Measurements from ENCODE around the gene GHRL. TPM values are rescaled to one million over a fixed set of nuclear protein-coding genes. Genes with fewer than 3 reads are reported as not detected.

The GHRL gene
- total RNA-seq, 4 donors from 2014 or later = 0.80 TPM; not detected in 3

GRCh38 chr3:10285272-10286132 lies 7.2 kb downstream of the GHRL start:
- TF ChIP-seq POLR2AphosphoS5 (IDR thresholded peaks at IDR 0.05) = no peak
- no peak for TF ChIP-seq POLR2A (IDR thresholded peaks at IDR 0.05)
- no peak for TF ChIP-seq CTCF (IDR thresholded peaks at IDR 0.05)
- TF ChIP-seq EP300 (IDR thresholded peaks at IDR 0.05) = no peak
- Histone ChIP-seq H3K27me3 (no peaks in the 10 kb centered on the region), H3K4me3 (no peak overlapping the region), H3K36me3 (peaks cover 15% of the 10 kb centered on the region), H3K9me3 (no peaks in the 10 kb centered on the region), H3K4me1 (peaks cover 45% of the 10 kb centered on the region), H3K27ac (peak overlapping the region; percentile 18)
- peak in 1 of 2 donors; percentile 63 for DNase-seq (ENCODE audit: low spot score in 2 of 2)
- 68% methylated on average over 12 of the region's 12 CpGs for WGBS

- TF ChIP-seq CTCF (IDR thresholded peaks at IDR 0.05) (no peak), EP300 (IDR thresholded peaks at IDR 0.05) (no peak), POLR2AphosphoS5 (IDR thresholded peaks at IDR 0.05) (no peak), POLR2A (IDR thresholded peaks at IDR 0.05) (no peak)
- no peaks in the 10 kb centered on the region for H3K9me3 ChIP-seq
- 50% methylated on average over 7 of the region's 9 CpGs for WGBS
- H3K4me1 ChIP-seq = peaks cover 45% of the 10 kb centered on the region
- no peak for DNase-seq (ENCODE audit: low spot score in 2 of 2)
- no peaks in the 10 kb centered on the region for H3K27me3 ChIP-seq
- H3K36me3 ChIP-seq = peaks cover 25% of the 10 kb centered on the region
- H3K4me3 ChIP-seq = no peak overlapping the region
- H3K27ac ChIP-seq = no peak overlapping the region
Measured at GRCh38 chr3:10284496-10284895, 8.3 kb downstream of the GHRL start.

- H3K4me3 ChIP-seq = no peak overlapping the region
Measured at GRCh38 chr3:10283638-10284037, 9.1 kb downstream of the GHRL start.

GRCh38 chr3:10281951-10282350 lies 10.8 kb downstream of the GHRL start:
- 78% methylated on average over 5 of the region's 5 CpGs for WGBS
- Histone ChIP-seq H3K9me3 (no peaks in the 10 kb centered on the region), H3K4me3 (no peak overlapping the region), H3K36me3 (peaks cover 44% of the 10 kb centered on the region), H3K4me1 (peaks cover 40% of the 10 kb centered on the region), H3K27ac (no peak overlapping the region), H3K27me3 (no peaks in the 10 kb centered on the region)
- TF ChIP-seq CTCF (IDR thresholded peaks at IDR 0.05) (no peak), POLR2AphosphoS5 (IDR thresholded peaks at IDR 0.05) (no peak), POLR2A (IDR thresholded peaks at IDR 0.05) (no peak), EP300 (IDR thresholded peaks at IDR 0.05) (no peak)
- no peak for DNase-seq (ENCODE audit: low spot score in 2 of 2)

More at GRCh38 chr3:10283638-10284037, 9.1 kb downstream of the GHRL start:
- peaks cover 45% of the 10 kb centered on the region for H3K4me1 ChIP-seq
- peaks cover 29% of the 10 kb centered on the region for H3K36me3 ChIP-seq
- no peaks in the 10 kb centered on the region for H3K9me3 ChIP-seq
- no peaks in the 10 kb centered on the region for H3K27me3 ChIP-seq
- TF ChIP-seq POLR2AphosphoS5 (IDR thresholded peaks at IDR 0.05) (no peak), CTCF (IDR thresholded peaks at IDR 0.05) (no peak), EP300 (IDR thresholded peaks at IDR 0.05) (no peak), POLR2A (IDR thresholded peaks at IDR 0.05) (no peak)
- DNase-seq (ENCODE audit: low spot score in 2 of 2) = no peak
- H3K27ac ChIP-seq = no peak overlapping the region
- 57% methylated on average over 5 of the region's 5 CpGs for WGBS

DNA sequence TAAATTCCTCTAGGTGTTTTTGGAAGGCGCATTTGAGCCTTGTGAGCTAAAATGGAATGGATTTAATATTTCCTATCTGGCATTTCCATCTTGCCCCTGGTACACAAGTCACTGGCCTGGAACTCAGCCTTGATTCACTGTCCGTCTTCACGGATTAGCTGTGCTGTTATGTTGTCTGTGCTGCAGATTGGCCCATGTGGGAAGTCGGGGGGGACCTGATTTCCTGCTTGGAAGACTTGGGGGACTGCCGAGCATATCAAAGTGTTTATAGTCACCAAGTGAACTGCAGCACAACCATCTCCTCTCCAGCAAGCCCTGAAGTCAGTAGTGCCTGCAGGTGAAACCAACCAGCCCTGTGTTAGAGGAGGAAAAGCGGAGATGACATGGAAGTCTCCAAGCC lies 12.2 kb downstream of the GHRL start:
- Histone ChIP-seq H3K4me1 (peaks cover 27% of the 10 kb centered on the region), H3K27me3 (no peaks in the 10 kb centered on the region), H3K36me3 (peaks cover 49% of the 10 kb centered on the region), H3K4me3 (no peak overlapping the region), H3K9me3 (no peaks in the 10 kb centered on the region), H3K27ac (no peak overlapping the region)
- DNase-seq (ENCODE audit: low spot score in 2 of 2) = peak in 1 of 2 donors; percentile 4
- TF ChIP-seq CTCF (IDR thresholded peaks at IDR 0.05) (no peak), POLR2AphosphoS5 (IDR thresholded peaks at IDR 0.05) (no peak), POLR2A (IDR thresholded peaks at IDR 0.05) (no peak), EP300 (IDR thresholded peaks at IDR 0.05) (no peak)
- WGBS = 85% methylated on average over 6 of the region's 6 CpGs
